A549 (cell line): ENCODE results near the gene STK16.

Experiments used
- BCL3 ChIP-seq: fragments of >200 bp; sonication (Bioruptor Twin); formaldehyde crosslinking; IDR thresholded peaks from 3 replicates; pipeline ENCODE4 v1.6.1; 2016
- CEBPB ChIP-seq, 2 experiments: fragments of >200 bp in 1 of 2; sonication (Bioruptor Twin) in 1 of 2; formaldehyde crosslinking in 1 of 2; IDR thresholded peaks; 2 replicates each; pipeline ENCODE4 v1.6.1; 2012 to 2016
- CTCF ChIP-seq: fragments of >200 bp; sonication (Bioruptor Twin); formaldehyde crosslinking; IDR thresholded peaks from 3 replicates; pipeline ENCODE4 v1.5.1; 2016
- EP300 ChIP-seq, 2 experiments: fragments of >200 bp; sonication (Bioruptor Twin); formaldehyde crosslinking; IDR thresholded peaks; 2 replicates in 1 of 2; 3 replicates in 1 of 2; pipeline ENCODE4 v1.6.1; 2016 to 2017
- FOSL2 ChIP-seq, 2 experiments: fragments of 450-650 bp in 1 of 2; fragments of >200 bp in 1 of 2; sonication (Bioruptor Twin) in 1 of 2; formaldehyde crosslinking; IDR thresholded peaks; 2 replicates each; pipeline versions ENCODE4 v1.5.0 to v1.6.1; 2016 to 2020; ENCODE audit warnings: mild to moderate bottlenecking in 1 of 2, moderate library complexity in 1 of 2
- POLR2A ChIP-seq: IDR thresholded peaks from 2 replicates; pipeline ENCODE4 v1.6.1; 2012; ENCODE audit warnings: mild to moderate bottlenecking, low read length
- RFX5 ChIP-seq: fragments of 450-650 bp; IDR thresholded peaks from 2 replicates; pipeline ENCODE4 v1.7.1; 2014; ENCODE audit warnings: antibody characterized with exemption, mild to moderate bottlenecking, moderate library complexity
- SREBF2 ChIP-seq: fragments of 450-650 bp; IDR thresholded peaks from 2 replicates; pipeline ENCODE4 v1.6.1; 2014; ENCODE audit warnings: mild to moderate bottlenecking, moderate library complexity
- USF2 ChIP-seq: fragments of 450-650 bp; IDR thresholded peaks from 2 replicates; pipeline ENCODE4 v1.6.1; 2014; ENCODE audit warnings: antibody characterized with exemption
- ZC3H11A ChIP-seq: fragments of 450-650 bp; IDR thresholded peaks from 2 replicates; pipeline ENCODE4 v1.6.1; 2014; ENCODE audit warnings: antibody characterized with exemption, mild to moderate bottlenecking

- TF ChIP-seq BCL3 = no peak
- TF ChIP-seq CTCF = no peak
- no peak for TF ChIP-seq ZC3H11A
- TF ChIP-seq SREBF2 = no peak
- TF ChIP-seq RFX5 = no peak
- TF ChIP-seq EP300 (IDR thresholded peaks at IDR 0.05) = no peak
- TF ChIP-seq POLR2A = no peak
- no peak for TF ChIP-seq CEBPB (IDR thresholded peaks at IDR 0.05)
- TF ChIP-seq FOSL2 (IDR thresholded peaks at IDR 0.05) = no peak
- TF ChIP-seq FOSL2 (CRISPR knock-in tag; IDR thresholded peaks at IDR 0.05) = no peak
- no peak for TF ChIP-seq USF2
Observed at GRCh38 chr2:219299372-219299760, 54.1 kb downstream of the STK16 start.
